Naive thymus-derived CD4-positive, alpha-beta T cell (primary cell): ENCODE data around the gene IFI6. TPM values are rescaled to one million over a fixed set of nuclear protein-coding genes. Genes with fewer than 3 reads are reported as not detected.

ENCODE experiments used
- ATAC-seq: fragments of 150-1000 bp; cut with Tn5 transposase; 2 replicates; pipeline ENCODE4 v1.10.0; 2021; ENCODE audit warnings: mild to moderate bottlenecking, moderate library complexity
- CTCF ChIA-PET: fragments of 350-600 bp; sonication (Branson Sonifier 250); formaldehyde crosslinking; loops from one replicate; lab custom pipeline; 2021; ENCODE audit warnings: antibody characterized with exemption; lab: Charles Lee
- POLR2A ChIA-PET: fragments of 350-600 bp; sonication (Branson Sonifier 250); formaldehyde crosslinking; loops from one replicate; lab custom pipeline; 2021; ENCODE audit warnings: antibody characterized with exemption, inconsistent platforms; lab: Charles Lee
- DNase-seq, 9 donors: peaks; one replicate each; pipeline versions ENCODE4 v3.0.0 to v3.0.0-alpha.2; 2020 to 2022; ENCODE audit warnings: mixed read lengths in 1 of 9
- H3K27ac ChIP-seq: one replicate; pipeline ENCODE4 v1.7.0; 2013; ENCODE audit warnings: mild to moderate bottlenecking, low read depth, low read length, moderate library complexity
- H3K27me3 ChIP-seq, 2 donors: one replicate each; pipeline ENCODE4 v1.7.0; 2013; ENCODE audit warnings: low read length in 2 of 2, mild to moderate bottlenecking in 2 of 2, moderate library complexity in 2 of 2; ENCODE audit not compliant: control insufficient read depth in 2 of 2, insufficient read depth in 2 of 2
- H3K36me3 ChIP-seq, 3 experiments: 1 replicate in 2 of 3; 2 replicates in 1 of 3; pipeline ENCODE4 v1.7.0; 2013; ENCODE audit warnings: low read length in 3 of 3, mild to moderate bottlenecking in 3 of 3, moderate library complexity in 1 of 3; ENCODE audit not compliant: insufficient read depth in 3 of 3, control insufficient read depth in 2 of 3
- H3K4me1 ChIP-seq, 2 donors: one replicate each; pipeline ENCODE4 v1.7.0; 2013; ENCODE audit warnings: low read length in 2 of 2, mild to moderate bottlenecking in 2 of 2, moderate library complexity in 1 of 2; ENCODE audit not compliant: control insufficient read depth in 2 of 2, insufficient read depth in 2 of 2
- H3K4me3 ChIP-seq: 2 replicates; pipeline ENCODE4 v1.7.0; 2013; ENCODE audit warnings: mild to moderate bottlenecking, low read length
- H3K9me3 ChIP-seq, 3 experiments: 1 replicate in 2 of 3; 2 replicates in 1 of 3; pipeline ENCODE4 v1.7.0; 2013; ENCODE audit warnings: low read length in 3 of 3; ENCODE audit not compliant: control insufficient read depth in 2 of 3
- H3K27ac Mint-ChIP-seq, 9 donors: one replicate each; pipeline ENCODE4 v1.8.0; 2020 to 2022; ENCODE audit warnings: mixed read lengths in 9 of 9, mild to moderate bottlenecking in 8 of 9, moderate library complexity in 5 of 9, inconsistent platforms in 2 of 9
- H3K27me3 Mint-ChIP-seq, 5 donors: one replicate each; pipeline ENCODE4 v1.8.0; 2021 to 2022; ENCODE audit warnings: mixed read lengths in 5 of 5, mild to moderate bottlenecking in 1 of 5
- H3K36me3 Mint-ChIP-seq, 5 donors: one replicate each; pipeline ENCODE4 v1.8.0; 2020 to 2022; ENCODE audit warnings: mixed read lengths in 5 of 5, mild to moderate bottlenecking in 3 of 5, inconsistent platforms in 1 of 5
- H3K4me1 Mint-ChIP-seq, 7 donors: one replicate each; pipeline ENCODE4 v1.8.0; 2020 to 2022; ENCODE audit warnings: mixed read lengths in 7 of 7, mild to moderate bottlenecking in 3 of 7, inconsistent platforms in 1 of 7
- H3K4me3 Mint-ChIP-seq, 10 donors: one replicate each; pipeline ENCODE4 v1.8.0; 2020 to 2022; ENCODE audit warnings: mild to moderate bottlenecking in 10 of 10, mixed read lengths in 10 of 10, moderate library complexity in 6 of 10, inconsistent platforms in 2 of 10
- H3K9me3 Mint-ChIP-seq, 11 donors: one replicate each; pipeline ENCODE4 v1.8.0; 2020 to 2022; ENCODE audit warnings: mixed read lengths in 11 of 11, mild to moderate bottlenecking in 4 of 11, inconsistent platforms in 1 of 11, moderate library complexity in 1 of 11
- intact Hi-C, 2 donors: fragments of 100-400 bp; cut with micrococcal nuclease; formaldehyde crosslinking; loops; one replicate each; pipeline ENCODE4 v1.15.1; 2023
- polyA plus RNA-seq, 2 donors: library from polyadenylated mRNA; unstranded; fragments of 300-500 nt; fragmentation: Illumina TruSeq; gene quantifications; one replicate each; pipeline ENCODE4 v1.2.3, GENCODE V29; 2021
- total RNA-seq, 6 experiments: library from RNA in 5 of 6; stranded (reverse) in 5 of 6; gene quantifications; 1 replicate in 5 of 6; 2 replicates in 1 of 6; pipeline ENCODE4 v1.2.3 and lab custom pipeline; 2021 to 2026

Gene IFI6
- total and polyA plus RNA-seq, 7 experiments from 2014 or later: 24.7 to 266 (median 35.9) TPM

DNA sequence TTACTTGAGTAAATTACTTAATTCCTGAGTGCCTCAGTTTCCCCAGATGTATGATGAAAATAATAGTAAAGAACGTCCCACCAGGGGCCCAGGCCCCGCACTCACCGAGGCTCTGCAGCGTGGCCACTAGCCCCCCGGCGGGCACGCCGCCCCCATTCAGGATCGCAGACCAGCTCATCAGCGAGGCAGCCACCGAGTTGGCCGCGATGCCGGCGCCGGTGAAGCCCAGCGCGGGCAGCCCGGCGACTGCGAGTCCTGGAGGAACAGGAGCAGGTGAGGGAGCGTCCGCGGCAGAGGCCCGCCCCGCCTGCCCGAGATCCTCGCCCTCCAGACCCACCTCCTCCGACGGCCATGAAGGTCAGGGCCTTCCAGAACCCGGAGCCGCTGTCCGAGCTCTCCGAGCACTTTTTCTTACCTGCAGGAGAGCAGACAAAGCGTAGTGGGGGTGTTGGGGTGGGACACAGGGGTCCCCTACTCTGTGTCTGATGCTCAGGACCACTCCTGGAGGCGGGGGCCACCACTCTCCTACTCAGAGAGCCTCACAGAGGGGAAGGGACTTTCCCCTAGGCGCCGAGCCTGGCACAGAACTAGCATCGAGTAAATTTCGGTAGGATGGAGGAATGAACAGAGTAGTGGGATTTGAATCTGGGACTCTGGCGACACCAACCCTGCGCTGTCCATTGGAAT lies 3.7 kb downstream of the IFI6 start:
- no peak for DNase-seq
- Mint-ChIP-seq H3K27me3 (no peaks in the 10 kb centered on the region), H3K36me3 (peaks cover 4 to 17% (median 13%) of the 10 kb centered on the region in 5 donors), H3K9me3 (no peaks in the 10 kb centered on the region), H3K4me1 (peaks cover 18 to 51% (median 43%) of the 10 kb centered on the region in 7 donors), H3K27ac (no peak overlapping the region), H3K4me3 (peak overlapping the region in 1 of 10 donors; percentile 92)
- intact Hi-C loops: loop anchor here in 1 of 2 donors (10.0 kb wide), 1 partner anchor 433 kb away; the partner anchor contains the start of gene WDTC1
- POLR2A ChIA-PET: interaction anchor here (15.1 kb wide), 1 partner anchor 56 kb away, joined by 338 read pairs; the partner anchor contains the start of gene AHDC1
- H3K4me3 ChIP-seq: no peak overlapping the region
- H3K9me3 ChIP-seq: no peaks in the 10 kb centered on the region
- peaks cover 0 to 16% (median 0%) of the 10 kb centered on the region in 3 experiments for H3K36me3 ChIP-seq
- H3K4me1 ChIP-seq: peaks cover 21 to 24% of the 10 kb centered on the region in 2 donors
- no peak for ATAC-seq
- CTCF ChIA-PET: interaction anchor here (0.6 to 13.0 kb wide), 2 partner anchors 56 to 1261 kb away, joined by 4 to 378 read pairs; partner anchors contain the start of gene AHDC1
- no peak overlapping the region for H3K27ac ChIP-seq
- H3K27me3 ChIP-seq: no peaks in the 10 kb centered on the region

DNA sequence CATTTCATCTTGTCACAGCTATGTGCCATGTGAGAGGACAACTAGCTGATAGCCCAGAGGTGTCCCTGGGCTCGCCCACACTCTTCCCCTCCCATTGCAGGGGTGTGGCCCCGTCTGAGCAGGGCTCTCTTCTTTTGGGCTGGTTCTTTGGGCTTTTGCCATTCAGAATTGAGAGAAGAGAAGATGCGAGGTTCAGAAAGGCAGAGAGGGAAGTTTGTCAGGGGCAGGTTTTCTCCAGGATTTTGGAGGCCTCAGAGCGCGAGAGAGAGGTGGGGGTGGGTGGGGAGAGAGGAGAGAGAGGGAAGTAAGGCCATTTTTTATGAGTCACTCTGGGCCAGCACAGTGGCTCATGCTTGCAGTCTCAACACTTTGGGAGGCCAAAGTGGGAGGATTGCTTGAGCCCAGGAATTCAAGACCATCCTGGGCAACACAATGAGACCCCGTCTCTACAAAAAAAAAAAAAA lies 5.2 kb downstream of the IFI6 start:
- peaks cover 33 to 35% of the 10 kb centered on the region in 2 donors for H3K4me1 ChIP-seq
- H3K4me3 Mint-ChIP-seq: no peak overlapping the region
- H3K27me3 ChIP-seq: no peaks in the 10 kb centered on the region
- intact Hi-C loops: loop anchor here in 1 of 2 donors (10.0 kb wide), 1 partner anchor 432 kb away; the partner anchor contains the start of gene WDTC1
- H3K9me3 Mint-ChIP-seq: no peaks in the 10 kb centered on the region
- peaks cover 0 to 16% (median 0%) of the 10 kb centered on the region in 3 experiments for H3K36me3 ChIP-seq
- POLR2A ChIA-PET: interaction anchor here (15.1 kb wide), 1 partner anchor 54 kb away, joined by 338 read pairs; the partner anchor contains the start of gene AHDC1
- H3K27ac ChIP-seq: no peak overlapping the region
- peaks cover 23 to 55% (median 46%) of the 10 kb centered on the region in 7 donors for H3K4me1 Mint-ChIP-seq
- no peak overlapping the region for H3K4me3 ChIP-seq
- H3K27me3 Mint-ChIP-seq: no peaks in the 10 kb centered on the region
- DNase-seq (no peak), ATAC-seq (no peak)
- H3K9me3 ChIP-seq: no peaks in the 10 kb centered on the region
- peak overlapping the region in 2 of 9 donors; percentile 20 to 36 for H3K27ac Mint-ChIP-seq
- H3K36me3 Mint-ChIP-seq: peaks cover 4 to 17% (median 13%) of the 10 kb centered on the region in 5 donors
- CTCF ChIA-PET: interaction anchor here (0.7 to 13.0 kb wide), 3 partner anchors 25 to 366 kb away, joined by 3 to 378 read pairs (median 4); partner anchors contain the start of gene AHDC1

DNA sequence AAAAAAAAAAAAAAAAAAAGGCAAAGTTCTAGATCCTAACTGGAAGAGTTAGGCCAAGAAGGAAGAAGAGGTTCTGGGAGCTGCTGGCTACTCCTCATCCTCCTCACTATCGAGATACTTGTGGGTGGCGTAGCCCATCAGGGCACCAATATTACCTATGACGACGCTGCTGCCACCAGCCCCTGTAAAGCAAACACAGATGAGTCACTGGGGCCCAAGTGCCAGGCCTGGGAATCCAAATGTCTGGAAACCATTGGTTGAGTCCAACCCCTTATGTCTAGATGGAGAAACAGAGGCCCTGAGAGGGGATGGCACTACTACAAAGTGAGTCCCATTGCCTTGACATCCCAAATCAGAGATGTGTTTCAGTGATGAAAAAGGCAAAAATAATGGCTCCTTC lies 5.7 kb downstream of the IFI6 start:
- ChIA-PET POLR2A (interaction anchor here (0.6 to 15.1 kb wide), 2 partner anchors 54 to 329 kb away, joined by 4 to 338 read pairs; partner anchors contain the start of gene AHDC1), CTCF (interaction anchor here (13.0 kb wide), 1 partner anchor 54 kb away, joined by 378 read pairs; the partner anchor contains the start of gene AHDC1)
- intact Hi-C loops: loop anchor here in 1 of 2 donors (10.0 kb wide), 1 partner anchor 431 kb away; the partner anchor contains the start of gene WDTC1
- no peak overlapping the region for H3K27ac ChIP-seq
- H3K36me3 ChIP-seq: peaks cover 0 to 16% (median 0%) of the 10 kb centered on the region in 3 experiments
- H3K4me1 ChIP-seq: peaks cover 33 to 41% of the 10 kb centered on the region in 2 donors
- H3K27me3 ChIP-seq: no peaks in the 10 kb centered on the region
- no peaks in the 10 kb centered on the region for H3K9me3 ChIP-seq
- Mint-ChIP-seq H3K4me3 (no peak overlapping the region), H3K36me3 (peaks cover 4 to 21% (median 13%) of the 10 kb centered on the region in 5 donors), H3K27ac (peak overlapping the region in 1 of 9 donors; percentile 20), H3K9me3 (no peaks in the 10 kb centered on the region), H3K27me3 (no peaks in the 10 kb centered on the region), H3K4me1 (peaks cover 23 to 58% (median 46%) of the 10 kb centered on the region in 7 donors)
- no peak overlapping the region for H3K4me3 ChIP-seq
- no peak for DNase-seq
- no peak for ATAC-seq

DNA sequence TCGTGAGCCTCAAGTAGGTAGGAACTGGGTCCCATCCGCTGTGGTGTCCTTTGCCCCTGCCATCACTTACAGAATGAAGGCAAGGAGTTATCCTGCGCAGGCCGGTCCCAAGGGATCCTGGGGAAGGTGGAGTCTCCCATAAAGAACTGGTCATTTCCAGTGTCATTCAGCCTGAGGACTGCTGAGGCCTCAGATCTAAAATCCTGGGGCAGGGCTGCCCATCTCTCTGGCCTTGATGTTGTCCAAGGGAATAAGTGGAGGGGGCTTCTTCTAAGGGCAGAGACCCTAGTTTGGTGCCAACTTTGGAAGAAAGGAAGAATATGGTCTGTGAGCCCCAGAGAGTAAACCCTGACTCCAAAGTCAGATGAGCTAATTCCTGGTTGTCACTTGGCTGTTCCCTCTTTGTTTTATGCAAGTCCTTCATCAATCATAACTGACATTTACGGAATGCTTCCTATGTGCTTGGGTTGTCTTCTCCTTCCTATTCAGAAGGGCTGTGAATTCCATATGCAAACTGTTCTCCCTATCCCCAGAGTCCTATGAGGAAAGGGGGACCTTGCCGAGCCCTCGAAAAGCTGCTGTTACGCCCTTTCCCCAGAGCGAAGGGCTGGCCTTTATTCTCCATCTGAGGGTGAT lies 6.9 kb downstream of the IFI6 start:
- Mint-ChIP-seq H3K4me1 (peaks cover 27 to 60% (median 47%) of the 10 kb centered on the region in 7 donors), H3K27me3 (no peaks in the 10 kb centered on the region), H3K9me3 (no peaks in the 10 kb centered on the region), H3K27ac (peak overlapping the region in 5 of 9 donors; percentile 12 to 56 (median 19)), H3K36me3 (peaks cover 4 to 25% (median 13%) of the 10 kb centered on the region in 5 donors), H3K4me3 (no peak overlapping the region)
- ATAC-seq (no peak), DNase-seq (no peak)
- no peak overlapping the region for H3K4me3 ChIP-seq
- no peaks in the 10 kb centered on the region for H3K27me3 ChIP-seq
- H3K27ac ChIP-seq: no peak overlapping the region
- H3K4me1 ChIP-seq: peaks cover 38 to 41% of the 10 kb centered on the region in 2 donors
- no peaks in the 10 kb centered on the region for H3K9me3 ChIP-seq
- peaks cover 0 to 16% (median 0%) of the 10 kb centered on the region in 3 experiments for H3K36me3 ChIP-seq
- ChIA-PET CTCF (interaction anchor here (0.7 to 13.0 kb wide), 3 partner anchors 18 to 53 kb away, joined by 3 to 378 read pairs (median 109); partner anchors contain the start of gene AHDC1), POLR2A (interaction anchor here (0.6 to 15.1 kb wide), 4 partner anchors 18 to 52 kb away, joined by 3 to 338 read pairs (median 3); partner anchors contain the start of gene AHDC1)
- intact Hi-C loops: loop anchor here in 1 of 2 donors (10.0 kb wide), 1 partner anchor 430 kb away; the partner anchor contains the start of gene WDTC1

DNA sequence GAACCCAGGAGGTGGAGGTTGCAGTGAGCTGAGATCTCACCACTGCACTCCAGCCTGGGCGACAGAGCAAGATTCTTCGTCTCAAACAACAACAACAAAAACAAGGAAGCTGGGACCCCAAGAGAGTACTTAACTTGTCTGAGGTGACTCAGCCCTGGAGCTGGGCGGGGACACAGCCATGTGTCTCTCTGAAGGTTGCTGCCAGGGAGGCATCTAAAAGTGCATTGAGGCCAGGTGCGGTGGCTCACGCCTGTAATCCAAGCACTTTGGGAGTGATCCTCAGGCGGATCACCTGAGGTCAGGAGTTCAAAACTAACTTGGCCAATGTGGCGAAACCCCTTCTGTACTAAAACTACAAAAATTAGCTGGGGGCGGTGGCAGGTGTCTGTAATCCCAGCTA lies 7.7 kb downstream of the IFI6 start:
- Histone ChIP-seq H3K4me3 (no peak overlapping the region), H3K9me3 (no peaks in the 10 kb centered on the region), H3K36me3 (peaks cover 0 to 16% (median 0%) of the 10 kb centered on the region in 3 experiments), H3K27me3 (no peaks in the 10 kb centered on the region), H3K4me1 (peaks cover 35 to 37% of the 10 kb centered on the region in 2 donors), H3K27ac (no peak overlapping the region)
- ChIA-PET CTCF (interaction anchor here (0.7 to 13.0 kb wide), 4 partner anchors 17 to 236 kb away, joined by 3 to 378 read pairs (median 56); partner anchors contain the start of gene AHDC1), POLR2A (interaction anchor here (0.8 to 15.1 kb wide), 3 partner anchors 10 to 52 kb away, joined by 3 to 338 read pairs (median 4); partner anchors contain the start of gene AHDC1)
- Mint-ChIP-seq H3K27ac (peak overlapping the region in 1 of 9 donors; percentile 18), H3K4me3 (no peak overlapping the region), H3K4me1 (peaks cover 30 to 58% (median 43%) of the 10 kb centered on the region in 7 donors), H3K9me3 (no peaks in the 10 kb centered on the region), H3K27me3 (no peaks in the 10 kb centered on the region), H3K36me3 (peaks cover 4 to 25% (median 13%) of the 10 kb centered on the region in 5 donors)
- ATAC-seq (no peak), DNase-seq (no peak)
- intact Hi-C loops: loop anchor here in 1 of 2 donors (5.0 to 10.0 kb wide), 4 partner anchors 247 to 429 kb away; partner anchors contain the start of genes TMEM222 and WDTC1
